DOHH2 (cell line): Measurements from ENCODE around the gene JMJD8.

Experiments
- H3F3A ChIP-seq: fragments of 200-600 bp; sonication (generic), shearing (Covaris generic); 2 replicates; pipeline ENCODE4 v1.6.0; 2016; ENCODE audit warnings: antibody characterized with exemption, mild to moderate bottlenecking; ENCODE audit not compliant: control insufficient read depth, insufficient read depth
- H3K27ac ChIP-seq: fragments of 200-600 bp; sonication (generic); 2 replicates; pipeline ENCODE4 v1.5.1; 2014; ENCODE audit warnings: low read depth, mild to moderate bottlenecking, low read length, moderate library complexity
- H3K27me3 ChIP-seq: fragments of 200-600 bp; sonication (generic); 2 replicates; pipeline ENCODE4 v1.6.1; 2014; ENCODE audit warnings: mild to moderate bottlenecking, low read length, mixed read lengths; ENCODE audit not compliant: control insufficient read depth
- H3K36me3 ChIP-seq: fragments of 200-600 bp; sonication (generic); 2 replicates; pipeline ENCODE4 v1.6.1; 2014; ENCODE audit warnings: mild to moderate bottlenecking, low read length, moderate library complexity, mixed read lengths; ENCODE audit not compliant: control insufficient read depth
- H3K4me1 ChIP-seq: fragments of 200-600 bp; sonication (generic); 2 replicates; pipeline ENCODE4 v1.6.1; 2014; ENCODE audit warnings: mild to moderate bottlenecking, low read length, mixed read lengths; ENCODE audit not compliant: control insufficient read depth
- H3K4me2 ChIP-seq: fragments of 200-600 bp; sonication (generic); 2 replicates; pipeline ENCODE4 v1.6.0; 2014; ENCODE audit warnings: mild to moderate bottlenecking, low read length, moderate library complexity
- H3K4me3 ChIP-seq: fragments of 200-600 bp; sonication (generic); 2 replicates; pipeline ENCODE4 v1.5.1; 2014; ENCODE audit warnings: mild to moderate bottlenecking, low read length, mixed read lengths
- H3K79me2 ChIP-seq: fragments of 200-600 bp; sonication (generic); 2 replicates; pipeline ENCODE4 v1.6.1; 2014; ENCODE audit warnings: mild to moderate bottlenecking, low read length, mixed read lengths; ENCODE audit not compliant: control insufficient read depth
- H3K9me2 ChIP-seq: fragments of 200-600 bp; sonication (generic); replicated peaks from 2 replicates; pipeline ENCODE4 v1.6.1; 2014; ENCODE audit warnings: mild to moderate bottlenecking, low read length, mixed read lengths; ENCODE audit not compliant: control insufficient read depth
- H3K9me3 ChIP-seq: fragments of 200-600 bp; sonication (generic); 2 replicates; pipeline ENCODE4 v1.6.1; 2014; ENCODE audit warnings: antibody characterized with exemption, low read length, mixed read lengths; ENCODE audit not compliant: control insufficient read depth, insufficient read depth
- H4K20me1 ChIP-seq: fragments of 200-600 bp; sonication (generic); 2 replicates; pipeline ENCODE4 v1.6.0; 2014; ENCODE audit warnings: low read depth, mild to moderate bottlenecking, antibody characterized with exemption, low read length, moderate library complexity; ENCODE audit not compliant: control insufficient read depth, insufficient read depth
- CTCF ChIP-seq: fragments of 200-600 bp; sonication (generic); IDR thresholded peaks from one replicate; pipeline ENCODE4 v1.5.1; 2014; ENCODE audit warnings: antibody characterized with exemption, mild to moderate bottlenecking, low read depth, low read length; ENCODE audit not compliant: poor library complexity, severe bottlenecking
- EZH2phosphoT487 ChIP-seq: fragments of 200-600 bp; sonication (generic); IDR thresholded peaks from 2 replicates; pipeline ENCODE4 v1.6.1; 2017; ENCODE audit warnings: borderline replicate concordance, mild to moderate bottlenecking, antibody characterized with exemption, low read length, moderate library complexity, mixed read lengths

The JMJD8 gene

DNA sequence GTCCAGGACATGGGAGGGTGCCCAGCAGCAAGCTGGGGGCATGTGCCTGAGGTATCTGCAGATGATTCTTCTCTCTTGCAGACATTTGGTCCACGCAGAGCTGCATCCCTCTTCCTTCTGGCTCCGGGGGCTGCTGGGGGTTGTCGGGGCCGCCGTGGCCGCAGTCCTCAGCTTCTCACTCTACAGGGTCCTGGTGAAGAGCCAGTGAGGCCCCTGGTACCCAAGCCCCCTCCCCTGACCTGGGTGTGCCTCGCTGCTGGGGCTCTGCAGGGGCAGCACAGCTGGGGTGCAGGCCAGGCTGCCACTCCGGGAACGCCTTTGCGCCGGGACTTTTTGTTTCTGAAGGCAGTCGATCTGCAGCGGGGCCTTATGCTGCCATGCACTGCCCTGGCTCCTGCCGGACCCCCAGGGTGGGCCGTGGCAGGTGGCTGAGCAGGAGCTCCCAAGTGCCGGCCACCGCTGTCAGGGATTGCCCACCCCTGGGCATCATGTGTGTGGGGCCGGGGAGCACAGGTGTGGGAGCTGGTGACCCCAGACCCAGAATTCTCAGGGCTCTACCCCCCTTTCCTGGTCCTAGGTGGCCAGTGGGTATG, 10.6 kb downstream of the JMJD8 start:
- TF ChIP-seq CTCF: no peak
- no peak for TF ChIP-seq EZH2phosphoT487
- H3K27me3 ChIP-seq: peaks cover 3% of the 10 kb centered on the region; the same call in 1 of the 2 replicates
- no peak overlapping the region for H3K4me2 ChIP-seq
- H3K4me3 ChIP-seq: no peak overlapping the region
- H3K9me2 ChIP-seq: no peaks in the 10 kb centered on the region
- peaks cover 5% of the 10 kb centered on the region; the same call in 1 of the 2 replicates for H4K20me1 ChIP-seq
- H3K9me3 ChIP-seq: no peaks in the 10 kb centered on the region
- peaks cover 17% of the 10 kb centered on the region for H3K79me2 ChIP-seq
- no peak overlapping the region for H3K27ac ChIP-seq
- H3F3A ChIP-seq: no peaks in the 10 kb centered on the region
- peaks cover 56% of the 10 kb centered on the region for H3K36me3 ChIP-seq
- peaks cover 16% of the 10 kb centered on the region for H3K4me1 ChIP-seq

DNA sequence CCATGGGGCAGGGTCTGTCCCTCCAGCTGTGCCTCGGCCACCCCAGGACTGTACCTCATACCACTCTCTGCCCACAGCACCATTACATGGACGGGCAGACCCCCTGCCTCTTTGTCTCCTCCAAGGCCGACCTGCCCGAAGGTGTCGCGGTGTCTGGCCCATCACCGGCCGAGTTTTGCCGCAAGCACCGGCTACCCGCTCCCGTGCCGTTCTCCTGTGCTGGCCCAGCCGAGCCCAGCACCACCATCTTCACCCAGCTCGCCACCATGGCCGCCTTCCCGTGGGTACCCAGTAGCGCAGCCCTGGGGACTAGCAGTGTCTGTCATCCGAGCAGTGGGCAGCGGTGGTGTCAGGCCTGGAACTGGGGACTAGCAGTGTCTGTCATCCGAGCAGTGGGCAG, 11.3 kb downstream of the JMJD8 start:
- Histone ChIP-seq H3K36me3 (peaks cover 61% of the 10 kb centered on the region), H3K27me3 (peaks cover 3% of the 10 kb centered on the region; the same call in 1 of the 2 replicates)

DNA sequence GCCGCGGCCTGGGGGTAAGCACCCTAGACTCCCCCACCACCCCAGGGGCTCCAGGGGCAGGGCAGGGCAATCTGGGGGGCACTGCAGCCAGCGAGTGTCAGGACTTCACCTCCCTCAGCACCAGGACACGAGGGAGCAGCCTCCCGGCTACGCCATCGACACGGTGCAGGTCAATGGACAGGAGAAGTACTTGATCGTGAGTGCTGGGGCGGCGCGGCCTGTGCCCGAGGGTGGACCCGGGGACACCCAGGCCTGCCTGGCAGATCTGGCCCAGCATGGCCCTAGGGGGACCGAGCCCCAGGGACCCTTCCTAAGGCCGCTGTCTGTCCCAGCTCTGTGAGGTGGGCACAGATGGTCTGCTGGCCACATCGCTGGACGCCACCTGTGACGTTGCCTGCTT, 11.8 kb downstream of the JMJD8 start:
- Histone ChIP-seq H3K27me3 (peaks cover 3% of the 10 kb centered on the region; the same call in 1 of the 2 replicates), H3K9me3 (no peaks in the 10 kb centered on the region), H3K9me2 (no peaks in the 10 kb centered on the region), H3K36me3 (peaks cover 64% of the 10 kb centered on the region), H3K27ac (no peak overlapping the region), H3K4me3 (no peak overlapping the region), H3K4me2 (no peak overlapping the region), H3K4me1 (peaks cover 20% of the 10 kb centered on the region), H3F3A (0 out of 2 replicates have a peak, but pooled peaks cover 2% of the 10 kb centered on the region), H3K79me2 (peaks cover 25% of the 10 kb centered on the region), H4K20me1 (peaks cover 5% of the 10 kb centered on the region; the same call in 1 of the 2 replicates)
- no peak for TF ChIP-seq EZH2phosphoT487
- TF ChIP-seq CTCF: no peak

More for the DNA sequence above, 11.3 kb downstream of the JMJD8 start:
- peaks cover 5% of the 10 kb centered on the region; the same call in 1 of the 2 replicates for H4K20me1 ChIP-seq
- H3K4me3 ChIP-seq: no peak overlapping the region
- peaks cover 16% of the 10 kb centered on the region for H3K4me1 ChIP-seq
- H3K9me2 ChIP-seq: no peaks in the 10 kb centered on the region
- H3K27ac ChIP-seq: no peak overlapping the region
- peaks cover 23% of the 10 kb centered on the region for H3K79me2 ChIP-seq
- H3K4me2 ChIP-seq: no peak overlapping the region
- no peaks in the 10 kb centered on the region for H3K9me3 ChIP-seq
- TF ChIP-seq CTCF: no peak
- no peak for TF ChIP-seq EZH2phosphoT487
- no peaks in the 10 kb centered on the region for H3F3A ChIP-seq
